HG02759 (cell line): ENCODE measurements around the gene TBC1D9.

Experiments used
- ATAC-seq: cut with Tn5 transposase; IDR thresholded peaks from one replicate; pipeline ENCODE4 v1.9.1; 2021; ENCODE audit warnings: mild to moderate bottlenecking, moderate library complexity; ENCODE audit not compliant: unreplicated experiment

Gene TBC1D9

DNA sequence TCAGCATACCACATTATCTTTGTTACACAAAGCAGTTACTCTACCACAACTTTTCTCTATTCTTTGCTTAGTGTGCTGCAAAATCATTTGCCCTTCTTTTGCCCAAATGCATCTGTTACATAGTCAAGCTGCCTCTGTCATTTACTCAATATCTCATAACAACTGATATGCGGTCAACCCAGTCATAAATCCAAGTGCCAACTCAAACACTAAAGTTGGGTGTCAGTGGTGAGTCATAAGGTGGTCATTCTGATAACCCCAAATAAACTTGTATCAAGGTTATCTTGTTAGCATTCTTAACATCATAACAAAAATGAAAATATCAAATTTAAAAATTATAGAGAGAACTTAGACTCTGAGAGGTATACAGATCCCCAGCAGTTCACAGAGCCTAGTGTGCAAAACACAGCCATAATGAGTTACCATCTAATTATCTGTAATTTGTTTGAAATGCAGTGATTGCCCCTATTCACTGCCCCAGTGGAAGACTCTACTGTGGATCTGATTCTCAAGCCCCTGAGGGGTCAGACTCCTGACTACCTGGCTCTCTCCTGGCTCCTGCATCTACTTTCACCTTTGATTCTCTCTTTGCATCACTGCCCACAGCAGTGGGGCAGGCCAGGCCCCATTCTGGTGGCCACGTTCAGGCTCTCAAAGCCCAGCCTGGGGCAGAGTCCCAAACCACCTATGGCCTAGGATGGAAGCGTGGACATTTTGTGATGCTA lies 29.2 kb downstream of the TBC1D9 start:
- no peak for ATAC-seq

DNA sequence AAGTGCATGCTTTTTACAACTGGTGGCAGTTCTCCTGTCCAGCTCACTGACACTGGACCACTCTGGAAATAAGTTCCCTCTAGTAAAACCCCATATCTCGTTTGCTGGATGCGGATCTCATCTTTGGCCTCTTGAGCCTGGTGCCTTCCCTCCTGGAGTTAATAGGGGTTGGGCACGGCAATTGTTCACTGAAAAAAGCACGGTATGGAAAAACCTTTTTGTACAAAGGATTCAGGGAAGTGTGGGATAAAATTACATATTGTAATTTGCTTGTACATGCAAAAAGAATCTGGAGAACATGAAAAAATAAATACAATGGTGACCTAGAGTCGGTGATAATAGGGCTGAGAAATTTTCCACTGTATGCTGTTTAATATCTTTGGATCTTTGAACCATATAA lies 30.6 kb downstream of the TBC1D9 start:
- no peak for ATAC-seq

DNA sequence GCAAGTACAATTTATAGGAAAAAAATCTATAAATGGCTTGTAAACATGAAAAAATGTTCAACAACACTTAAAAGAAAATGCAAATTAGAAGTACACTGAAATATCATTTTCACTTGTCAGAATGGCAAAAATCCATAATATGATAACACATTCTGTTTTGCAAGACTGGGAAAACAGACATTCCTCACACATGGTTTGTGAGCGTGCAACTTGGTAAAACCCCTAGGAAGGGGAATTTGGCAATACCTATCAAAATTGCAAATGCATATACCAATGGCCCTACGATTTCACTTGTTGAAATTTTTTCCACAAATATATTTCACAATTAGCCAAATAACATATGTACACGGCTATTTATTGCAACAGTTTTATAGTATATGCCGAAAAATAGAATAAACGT lies 31.4 kb downstream of the TBC1D9 start:
- ATAC-seq, result no peak

DNA sequence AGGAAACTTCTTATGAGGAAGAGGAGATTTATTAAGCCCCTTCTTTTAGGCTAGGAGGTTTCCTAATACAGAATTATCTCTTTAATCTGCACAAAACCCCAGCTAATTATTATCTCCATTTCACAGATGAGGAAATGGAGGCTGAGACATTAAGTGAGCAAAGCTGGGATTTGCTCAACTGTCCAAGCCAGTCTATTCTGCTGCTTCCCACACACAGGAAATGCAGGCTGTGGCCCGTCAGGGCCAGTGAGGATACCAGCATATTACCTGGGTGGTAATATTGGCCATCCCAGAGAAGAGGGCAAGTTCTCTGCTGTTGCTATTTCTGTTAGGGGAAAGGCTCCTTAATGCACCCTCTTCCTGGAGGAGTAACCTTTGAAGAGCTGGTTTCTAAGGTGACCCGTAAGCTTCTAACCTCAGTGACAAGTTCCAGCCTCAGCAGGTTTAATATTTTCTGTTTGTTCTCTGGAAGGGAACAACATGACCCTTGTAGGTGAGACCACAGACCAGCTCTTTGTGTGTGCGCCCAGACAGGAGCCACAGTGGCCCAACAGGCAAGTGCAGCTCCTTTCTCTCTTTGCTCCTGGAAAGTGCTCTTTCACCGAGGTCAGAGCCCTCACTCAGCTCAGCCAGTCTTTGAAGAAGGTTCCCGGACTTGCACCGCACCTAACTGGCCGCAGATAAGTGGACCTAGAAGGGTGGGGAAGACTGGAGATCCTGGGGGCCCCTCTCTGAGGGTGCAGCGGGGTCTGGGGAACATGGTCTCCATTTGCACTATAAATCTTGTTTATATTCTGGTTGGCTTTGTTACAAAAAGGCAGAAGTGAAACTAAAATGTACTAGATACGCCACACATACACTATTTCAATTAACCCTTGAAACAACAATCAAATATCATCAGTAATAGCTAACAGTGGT lies 35.5 kb downstream of the TBC1D9 start:
- peak; percentile 54 for ATAC-seq

DNA sequence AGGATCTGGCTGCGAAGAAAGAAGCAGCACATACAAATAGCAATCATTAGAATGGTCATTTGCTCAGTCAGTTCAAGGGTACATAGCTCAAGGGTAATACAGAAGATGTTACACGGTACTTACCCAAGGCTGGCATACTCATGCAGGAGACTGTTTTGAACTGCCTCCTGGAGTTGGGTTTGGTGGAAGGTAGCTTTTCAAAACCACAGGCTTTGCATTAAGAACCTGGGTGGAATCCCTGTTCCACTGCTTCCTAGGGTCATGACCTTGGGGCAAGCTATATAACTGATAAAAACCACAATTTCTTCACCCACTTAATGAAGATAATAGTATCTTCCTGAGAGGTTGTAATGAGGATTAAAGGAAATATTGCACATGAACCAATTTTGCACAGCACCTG lies 36.5 kb downstream of the TBC1D9 start:
- ATAC-seq, result peak; percentile 62

DNA sequence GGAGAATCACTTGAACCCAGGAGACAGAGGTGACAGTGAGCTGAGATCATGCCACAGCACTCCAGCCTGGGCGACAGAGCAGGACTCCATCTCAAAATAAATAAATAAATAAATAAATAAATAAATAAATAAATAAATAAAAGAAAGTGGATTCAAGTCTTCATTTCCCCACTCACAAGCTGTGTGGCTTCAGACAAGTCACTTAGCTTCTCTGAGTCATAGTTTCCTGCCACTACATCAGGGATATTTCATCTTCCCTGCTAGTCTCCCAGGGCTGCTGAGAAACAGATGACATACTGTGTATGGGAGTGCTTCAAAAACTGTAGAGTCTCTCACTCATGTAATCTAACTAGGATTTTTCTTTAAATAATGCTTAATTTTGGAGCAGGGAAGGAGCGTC lies 37.2 kb downstream of the TBC1D9 start:
- no peak for ATAC-seq

DNA sequence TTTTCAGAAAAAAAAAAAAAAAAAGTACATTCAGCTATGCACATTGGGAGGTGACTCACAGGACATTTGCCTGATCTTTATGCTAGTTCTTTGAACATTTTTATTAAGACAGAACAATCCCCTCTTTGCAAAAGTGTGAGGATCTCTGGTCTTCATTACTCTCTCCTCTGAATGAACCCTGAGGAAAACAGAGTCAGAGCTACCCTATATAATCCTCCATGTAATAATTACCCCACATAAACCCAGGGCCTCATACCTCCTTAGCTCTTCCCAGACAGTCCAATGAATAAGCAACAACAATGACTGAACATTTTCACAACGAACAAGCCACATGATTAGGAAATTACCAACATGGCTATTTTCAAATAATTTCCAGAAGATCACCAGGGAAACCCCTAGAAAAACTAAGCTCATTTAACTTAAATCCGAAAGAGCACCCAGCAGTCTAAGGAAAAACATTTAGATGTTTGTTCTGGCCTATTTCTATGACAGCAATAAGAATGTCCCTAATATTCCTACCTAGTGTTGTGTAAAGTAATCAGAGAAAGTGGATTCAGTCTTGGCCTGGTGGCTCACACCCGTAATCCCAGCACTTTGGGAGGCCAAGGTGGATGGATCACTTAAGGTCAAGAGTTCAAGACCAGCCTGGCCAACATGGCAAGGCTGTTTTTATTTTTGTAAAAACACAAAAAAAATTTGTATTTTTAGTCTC lies 37.8 kb downstream of the TBC1D9 start:
- no peak for ATAC-seq

DNA sequence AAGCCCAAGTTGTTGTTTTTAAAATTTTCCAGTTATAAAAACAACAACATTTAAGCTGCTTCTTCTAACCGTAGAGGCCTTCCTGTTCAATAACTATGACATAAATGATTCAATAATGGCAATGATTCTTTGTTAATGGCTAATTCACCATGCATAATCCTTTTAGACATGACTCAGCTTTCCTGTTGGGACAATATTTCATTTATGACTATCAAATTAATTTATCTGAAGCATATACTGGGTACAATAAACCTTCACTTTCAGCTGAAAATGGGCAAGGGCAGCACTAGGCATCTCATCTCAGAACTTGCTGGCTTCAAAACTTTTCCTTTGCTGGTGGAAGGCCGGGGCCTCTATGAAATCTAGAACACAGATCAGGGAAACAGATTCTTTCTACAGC lies 38.9 kb downstream of the TBC1D9 start:
- ATAC-seq, result no peak

DNA sequence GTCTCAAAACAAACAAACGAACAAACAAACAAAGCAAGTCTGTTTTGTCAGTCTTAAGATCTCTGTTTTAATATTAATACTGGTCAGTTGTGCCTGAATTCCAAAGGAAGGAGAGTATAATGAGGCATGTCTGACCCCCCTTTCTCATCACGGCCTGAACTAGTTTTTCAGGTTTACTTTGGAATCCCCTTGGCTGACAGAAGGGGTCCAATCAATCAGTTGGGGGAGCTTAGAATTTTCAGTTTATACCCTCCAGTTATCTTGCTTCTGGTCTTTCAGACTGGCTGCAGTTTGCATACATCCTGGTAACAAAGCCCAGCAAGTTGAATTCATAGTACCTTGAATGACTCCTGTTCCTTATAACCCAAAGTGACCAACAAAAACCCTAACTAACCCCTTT lies 41.1 kb downstream of the TBC1D9 start:
- no peak for ATAC-seq

DNA sequence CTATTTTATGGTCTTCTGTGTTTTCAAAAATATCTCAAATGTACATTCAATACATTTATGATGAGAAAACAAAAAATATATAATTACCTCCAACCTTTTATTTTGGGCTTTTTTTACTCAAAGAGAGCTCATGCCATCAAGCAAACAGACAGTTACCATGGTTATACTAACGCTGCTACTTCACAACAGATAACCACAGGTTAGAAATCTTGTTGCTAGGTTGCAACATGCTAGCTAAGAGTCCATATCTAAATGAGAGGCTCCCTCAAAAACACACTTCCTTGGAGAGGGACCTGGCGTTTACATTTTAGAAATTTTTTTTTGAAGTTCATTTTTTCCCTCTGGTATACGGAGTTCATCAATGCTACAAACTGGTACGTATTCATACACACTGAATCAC lies 44.3 kb downstream of the TBC1D9 start:
- ATAC-seq, result no peak

DNA sequence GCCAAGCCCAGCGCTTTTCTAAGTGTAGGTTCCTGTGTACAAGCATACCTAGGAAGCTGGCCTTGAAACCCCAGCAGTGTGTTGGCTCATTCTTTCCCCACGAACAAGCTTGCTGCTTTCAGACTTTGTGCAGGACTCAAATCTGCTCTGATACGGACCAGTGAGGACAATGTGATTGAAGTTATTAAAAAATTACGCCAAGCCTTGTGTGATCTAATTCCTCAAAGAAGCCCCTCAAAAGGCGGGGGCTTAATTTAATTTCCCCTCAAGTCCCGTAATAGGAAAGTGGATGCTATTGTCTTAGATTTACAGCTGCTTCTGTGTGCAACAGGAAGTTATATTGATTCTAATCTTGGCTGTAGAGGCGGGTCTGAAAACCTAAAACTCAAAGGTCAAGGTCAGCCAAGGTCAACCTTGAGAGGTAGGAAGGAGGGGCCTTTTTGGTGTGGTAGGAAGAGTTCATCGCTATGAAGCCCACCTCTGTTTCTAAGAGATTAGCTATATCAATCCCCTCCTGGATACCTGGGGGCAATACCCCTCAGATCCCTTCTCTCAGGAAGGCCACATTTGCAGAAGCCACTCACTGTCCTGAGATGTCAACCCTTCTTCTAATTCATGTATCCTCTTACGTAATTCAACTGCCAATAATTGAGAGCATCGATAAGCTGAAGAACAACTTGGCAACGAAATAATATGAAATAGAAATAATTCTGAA lies 45.1 kb downstream of the TBC1D9 start:
- no peak for ATAC-seq

DNA sequence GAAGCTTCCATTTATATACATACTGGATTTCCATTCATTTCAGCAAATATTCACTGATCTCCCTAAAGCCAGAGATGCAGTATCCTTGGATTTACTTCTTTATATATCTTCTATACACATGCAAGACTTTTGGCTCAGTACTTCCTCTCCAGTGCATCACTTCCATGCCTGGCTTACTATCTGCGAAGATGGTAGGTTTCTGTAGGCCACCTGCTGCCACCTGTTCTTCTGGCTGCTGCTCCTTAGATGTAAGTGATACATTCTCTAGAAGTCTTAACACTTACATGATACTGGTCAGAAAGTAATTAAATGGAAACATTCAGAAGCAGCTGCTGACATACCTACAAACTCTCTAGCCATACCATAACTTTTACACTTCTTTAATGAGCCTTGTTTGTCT lies 48.9 kb downstream of the TBC1D9 start:
- no peak for ATAC-seq

DNA sequence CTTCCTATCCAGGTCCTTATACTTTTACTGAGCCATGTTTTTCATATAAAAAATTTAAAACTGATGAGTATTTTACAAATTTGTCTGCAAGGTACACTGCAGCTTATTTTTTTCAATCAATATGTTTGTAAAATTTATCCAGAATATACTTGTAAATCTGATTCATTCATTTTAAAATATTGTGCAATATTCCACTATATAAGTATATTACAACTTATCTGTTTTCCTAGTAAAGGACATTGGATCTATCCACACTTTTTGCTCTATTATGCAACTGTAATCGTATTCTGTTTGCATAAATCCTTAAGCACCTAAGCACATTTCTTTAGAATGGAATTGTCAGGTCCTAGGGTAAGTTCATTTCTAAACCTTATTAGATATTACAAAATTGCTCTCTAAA lies 49.5 kb downstream of the TBC1D9 start:
- ATAC-seq, result no peak

DNA sequence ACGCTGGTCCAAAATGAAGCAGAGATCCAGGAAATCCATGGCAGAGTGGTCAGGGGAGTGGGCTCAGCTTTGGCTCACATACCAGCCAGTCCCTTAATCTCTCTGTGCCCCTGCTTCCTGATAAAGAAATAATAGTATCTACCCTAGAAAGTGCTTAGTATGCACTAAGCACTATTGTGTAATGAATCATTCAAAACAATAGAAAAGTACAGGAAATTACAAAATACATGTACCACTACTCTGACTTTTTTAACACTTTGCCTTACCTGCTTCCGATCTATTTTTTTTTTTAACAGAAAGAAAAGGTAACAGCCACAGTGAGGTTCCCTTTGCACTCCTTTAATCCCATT lies 49.9 kb downstream of the TBC1D9 start:
- ATAC-seq, result no peak

DNA sequence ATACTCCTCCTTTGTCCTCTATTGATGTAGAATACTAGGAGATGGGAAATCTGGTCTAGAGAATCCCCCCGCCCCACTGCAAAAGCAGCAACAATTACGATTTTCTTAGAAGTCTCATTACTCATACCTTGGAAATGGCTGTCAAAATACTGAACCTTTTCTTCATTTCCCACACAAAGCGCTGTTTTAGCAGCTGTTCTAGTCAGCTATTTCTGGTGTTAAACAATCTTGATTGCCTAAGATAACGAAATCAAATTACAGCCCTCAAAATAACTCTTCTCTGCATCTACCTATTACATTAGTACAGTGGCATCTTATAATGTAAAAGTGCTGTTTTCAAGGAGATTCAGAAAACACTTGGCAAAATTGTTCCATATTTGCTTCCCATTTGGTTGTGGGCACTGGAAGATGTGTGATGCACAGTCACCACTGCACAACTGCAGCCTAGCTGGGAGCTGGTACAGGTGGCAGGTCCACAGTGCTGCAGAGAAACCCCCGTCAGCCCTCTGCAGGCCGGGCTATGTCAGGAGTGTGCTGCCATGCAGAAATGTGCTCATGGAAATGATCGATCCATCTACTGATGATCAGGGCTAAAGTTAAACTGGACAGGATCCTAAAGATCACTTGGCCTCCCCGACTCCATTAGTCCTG lies 50.4 kb downstream of the TBC1D9 start:
- ATAC-seq, result no peak

DNA sequence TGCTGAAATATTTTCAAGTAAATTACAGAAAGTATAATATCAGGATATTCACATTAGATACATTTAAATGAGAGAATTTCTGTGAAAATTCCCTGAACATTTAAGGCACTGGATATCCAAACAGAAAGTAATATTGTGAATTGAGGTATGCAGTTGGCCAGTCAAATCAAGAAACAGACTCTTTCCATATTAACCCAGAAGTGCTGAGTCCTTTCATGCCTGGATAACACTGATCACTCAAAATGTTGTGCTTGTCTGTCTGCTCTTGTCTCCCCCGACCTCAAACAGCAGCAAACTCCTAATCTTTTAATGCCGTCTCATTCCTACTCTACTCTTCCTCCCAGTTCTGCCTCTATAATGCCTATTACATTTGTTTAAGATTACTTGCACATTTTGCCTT lies 51.2 kb downstream of the TBC1D9 start:
- peak; percentile 81 for ATAC-seq

DNA sequence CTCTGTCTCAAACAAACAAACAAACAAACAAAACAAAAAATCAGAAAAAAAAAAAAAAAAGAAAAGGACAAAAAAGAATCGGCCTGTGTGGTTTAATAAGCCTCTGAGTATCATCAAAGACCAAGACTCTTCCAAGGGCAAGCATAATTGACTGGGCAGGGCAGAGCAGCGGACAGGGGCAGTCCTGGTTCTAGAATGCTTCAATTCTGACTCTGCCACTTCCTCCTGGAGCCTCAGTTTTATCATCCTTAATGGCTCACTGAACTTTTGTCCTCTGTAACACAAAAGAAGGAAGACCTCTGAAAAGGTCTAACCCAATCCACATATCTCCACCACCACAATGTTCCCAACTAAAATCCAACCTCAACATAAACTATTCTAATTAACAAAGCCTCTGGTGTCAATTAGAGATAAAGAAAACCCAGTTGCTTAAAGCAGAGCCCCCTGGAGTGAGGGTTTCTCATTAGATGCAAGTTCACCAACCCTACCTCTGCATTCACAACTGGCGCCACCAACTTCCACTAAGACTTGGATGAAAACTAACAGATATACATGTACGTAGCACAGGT lies 51.7 kb downstream of the TBC1D9 start:
- peak; percentile 16 for ATAC-seq

DNA sequence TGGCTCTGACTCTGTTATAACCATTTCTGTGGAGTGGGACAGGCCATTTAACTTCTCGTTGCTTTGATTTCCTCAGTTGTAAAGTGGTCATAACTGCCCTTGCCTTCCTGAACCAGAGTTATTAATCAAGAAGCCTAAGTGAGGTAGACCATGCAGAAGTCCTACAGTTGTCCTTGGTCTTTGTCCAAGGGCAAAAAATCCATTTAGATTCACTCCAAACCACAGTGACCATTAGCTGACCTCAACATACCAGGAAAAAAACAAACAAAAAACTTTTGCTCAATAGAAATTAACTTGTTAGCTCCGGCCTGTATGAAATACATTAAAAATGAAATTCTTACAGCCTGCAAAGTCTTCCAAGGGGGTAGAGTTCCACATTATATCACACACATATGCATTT lies 52.7 kb downstream of the TBC1D9 start:
- ATAC-seq, result no peak

DNA sequence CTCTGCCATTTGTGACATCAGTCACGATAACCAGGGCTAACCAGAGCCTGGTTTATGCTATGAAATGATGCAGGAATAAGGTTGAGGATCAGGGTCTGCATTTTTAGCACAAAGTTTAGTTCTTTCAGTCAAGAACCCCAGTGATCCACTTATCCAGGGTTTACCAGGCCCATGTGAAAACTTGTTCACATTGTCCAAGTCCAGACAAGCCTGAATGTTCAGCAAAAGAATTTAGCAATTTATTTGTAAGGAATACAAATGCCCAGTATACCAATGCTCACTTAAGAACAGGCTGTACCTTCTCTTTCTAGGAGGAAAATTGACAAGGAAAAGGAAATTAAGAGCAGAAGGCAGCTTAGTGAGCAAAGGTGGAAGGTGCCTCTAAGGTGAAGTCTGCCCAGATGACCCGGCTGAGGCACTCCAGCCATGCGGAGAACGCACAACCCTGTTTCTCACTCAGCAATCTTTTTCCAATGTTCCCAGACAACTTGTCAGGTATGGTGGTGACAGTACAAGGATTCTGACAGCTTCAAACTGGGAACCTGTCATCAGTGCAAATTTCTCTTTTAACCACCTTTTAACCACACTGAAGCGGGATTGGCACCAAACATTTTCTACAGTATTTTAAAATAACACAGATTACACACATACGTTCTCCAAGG lies 54.0 kb downstream of the TBC1D9 start:
- ATAC-seq, result no peak

DNA sequence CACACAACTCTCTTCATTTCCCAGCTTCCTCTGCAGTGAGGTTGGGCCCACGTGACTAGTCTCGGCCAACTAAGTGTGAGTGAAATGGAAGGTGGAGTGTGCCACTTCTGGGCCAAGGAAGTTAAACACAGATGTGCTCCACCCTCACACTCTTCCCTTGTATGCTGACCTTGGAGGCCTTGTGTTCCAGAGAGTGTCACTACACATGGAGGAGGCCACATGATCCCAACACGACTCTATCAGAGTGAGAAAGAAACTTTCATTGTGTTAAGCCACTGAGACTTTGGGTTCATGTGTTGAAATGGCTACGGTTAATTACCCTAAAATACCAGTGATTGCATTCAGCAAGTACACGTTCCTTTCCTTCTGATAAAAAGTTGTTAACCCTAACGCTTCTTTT lies 55.1 kb downstream of the TBC1D9 start:
- no peak for ATAC-seq
